ENCODE data around the gene MADD. TPM values are rescaled to one million over a fixed set of nuclear protein-coding genes. Genes with fewer than 3 reads are reported as not detected.

Gene MADD
- polyA plus RNA-seq, 1 donor from 2014 or later, result 66.9 TPM

DNA sequence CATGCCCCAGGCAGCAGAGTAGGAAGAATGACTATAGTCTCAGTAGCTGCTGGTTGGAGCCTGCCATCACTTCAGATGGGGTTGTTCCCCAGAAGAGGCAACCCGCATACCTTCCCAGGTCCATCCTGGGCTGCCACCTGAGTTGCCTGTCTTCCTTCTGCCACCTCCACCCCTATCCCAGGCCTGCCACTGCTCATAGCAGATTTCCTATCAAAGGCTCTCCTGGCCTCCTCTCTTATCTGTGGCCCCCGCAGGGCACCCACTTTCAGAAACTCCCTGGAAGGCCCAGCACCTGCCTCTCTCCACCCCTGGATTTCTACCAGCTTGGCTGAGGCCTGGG lies 12.8 kb upstream of the MADD start:
- H3K36me3 ChIP-seq (ENCODE audit: insufficient read depth, low read length), result no peaks in the 10 kb centered on the region
- H3K27me3 ChIP-seq (ENCODE audit: insufficient read depth, low read depth, low read length), result no peaks in the 10 kb centered on the region
- H3K4me2 ChIP-seq (ENCODE audit: low read length), result no peak overlapping the region
- TF ChIP-seq SMC3 (conservative IDR thresholded peaks at IDR 0.05; ENCODE audit: poor library complexity), result no peak
- TF ChIP-seq MXI1 (conservative IDR thresholded peaks at IDR 0.05; ENCODE audit: poor library complexity, severe bottlenecking), result no peak
- TF ChIP-seq EP300 (conservative IDR thresholded peaks at IDR 0.05; ENCODE audit: poor library complexity, severe bottlenecking), result no peak
- no peak for TF ChIP-seq CTCF (IDR thresholded peaks at IDR 0.05; ENCODE audit: poor library complexity, severe bottlenecking)
- no peak overlapping the region for H3K4me3 ChIP-seq (ENCODE audit: low read length)
- no peak overlapping the region for H3K27ac ChIP-seq (ENCODE audit: low read length)
- H2AFZ ChIP-seq (ENCODE audit: low read depth, low read length), result no peak overlapping the region
- no peaks in the 10 kb centered on the region for H3K9me2 ChIP-seq (ENCODE audit: insufficient read depth, low read length)
- H3F3A ChIP-seq (ENCODE audit: insufficient read depth, low read length, poor library complexity, severe bottlenecking), result no peaks in the 10 kb centered on the region
- no peaks in the 10 kb centered on the region for H3K9me3 ChIP-seq (ENCODE audit: low read length)
- H3K9ac ChIP-seq (ENCODE audit: low read length), result no peak overlapping the region
- H3K79me2 ChIP-seq (replicated peaks; ENCODE audit: insufficient read depth, low read length), result no peaks in the 10 kb centered on the region
- no peaks in the 10 kb centered on the region for H4K20me1 ChIP-seq (ENCODE audit: insufficient read depth)

DNA sequence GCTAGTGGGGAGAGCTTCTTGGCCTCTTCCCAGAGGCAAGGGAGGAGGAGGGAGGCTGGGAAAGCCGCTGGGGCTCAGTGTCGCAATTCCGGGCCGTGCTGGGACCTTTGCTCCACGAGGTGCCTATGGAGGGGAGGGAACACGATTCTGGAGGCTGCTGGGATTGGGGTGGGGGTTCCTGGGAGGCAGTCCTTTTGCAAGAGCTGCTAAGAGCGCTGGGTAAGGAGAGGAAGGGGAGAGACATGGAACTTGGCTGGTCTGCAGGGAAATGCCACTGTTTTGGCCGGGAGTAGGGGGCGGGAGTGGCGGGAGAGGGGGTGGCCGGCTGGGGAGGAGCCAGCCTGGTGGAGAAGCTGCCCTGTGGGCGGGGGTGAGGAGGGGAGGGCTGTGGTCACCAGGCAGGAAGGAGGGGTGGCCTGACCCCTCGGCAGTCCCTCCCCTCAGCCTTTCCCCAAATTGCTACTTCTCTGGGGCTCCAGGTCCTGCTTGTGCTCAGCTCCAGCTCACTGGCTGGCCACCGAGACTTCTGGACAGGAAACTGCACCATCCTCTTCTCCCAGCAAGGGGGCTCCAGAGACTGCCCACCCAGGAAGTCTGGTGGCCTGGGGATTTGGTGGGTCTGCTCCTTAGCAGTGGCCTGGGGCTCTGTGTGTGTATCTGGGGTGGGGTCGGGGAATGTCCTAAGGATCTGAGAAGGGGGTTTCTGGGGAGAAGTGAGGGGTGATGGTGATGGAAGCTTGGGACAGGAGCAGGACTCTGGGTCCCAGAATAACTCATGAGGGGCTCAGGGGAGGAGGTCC lies 12.2 kb upstream of the MADD start, which contains the start of gene NR1H3:
Gene NR1H3, plus strand, starts transcription at position 480 of the 800 bp plus-strand sequence. CDS start 1,221 bp downstream, outside the sequence.
- Histone ChIP-seq H3K4me2 (ENCODE audit: low read length) (no peak within 1 kb of the TSS), H3K9ac (ENCODE audit: low read length) (no peak within 1 kb of the TSS), H4K20me1 (ENCODE audit: insufficient read depth) (no peaks in the 10 kb centered on the region)

More for the DNA sequence above, 12.2 kb upstream of the MADD start, which contains the start of gene NR1H3:
- Histone ChIP-seq H3K27ac (ENCODE audit: low read length) (no peak within 1 kb of the TSS), H3K27me3 (ENCODE audit: insufficient read depth, low read depth, low read length) (no peaks in the 10 kb centered on the region), H3K79me2 (replicated peaks; ENCODE audit: insufficient read depth, low read length) (no peaks in the 10 kb centered on the region), H2AFZ (ENCODE audit: low read depth, low read length) (no peak within 1 kb of the TSS), H3K36me3 (ENCODE audit: insufficient read depth, low read length) (no peaks in the 10 kb centered on the region), H3K9me2 (ENCODE audit: insufficient read depth, low read length) (no peaks in the 10 kb centered on the region), H3F3A (ENCODE audit: insufficient read depth, low read length, poor library complexity, severe bottlenecking) (no peaks in the 10 kb centered on the region), H3K9me3 (ENCODE audit: low read length) (no peaks in the 10 kb centered on the region), H3K4me3 (ENCODE audit: low read length) (no peak within 1 kb of the TSS)
- no peak for TF ChIP-seq TAF1 (IDR thresholded peaks at IDR 0.05; ENCODE audit: low read depth)
- TF ChIP-seq EP300 (conservative IDR thresholded peaks at IDR 0.05; ENCODE audit: poor library complexity, severe bottlenecking), result no peak
- TF ChIP-seq MXI1 (conservative IDR thresholded peaks at IDR 0.05; ENCODE audit: poor library complexity, severe bottlenecking), result no peak
- no peak for TF ChIP-seq CTCF (IDR thresholded peaks at IDR 0.05; ENCODE audit: poor library complexity, severe bottlenecking)
- TF ChIP-seq, protein P1, sequence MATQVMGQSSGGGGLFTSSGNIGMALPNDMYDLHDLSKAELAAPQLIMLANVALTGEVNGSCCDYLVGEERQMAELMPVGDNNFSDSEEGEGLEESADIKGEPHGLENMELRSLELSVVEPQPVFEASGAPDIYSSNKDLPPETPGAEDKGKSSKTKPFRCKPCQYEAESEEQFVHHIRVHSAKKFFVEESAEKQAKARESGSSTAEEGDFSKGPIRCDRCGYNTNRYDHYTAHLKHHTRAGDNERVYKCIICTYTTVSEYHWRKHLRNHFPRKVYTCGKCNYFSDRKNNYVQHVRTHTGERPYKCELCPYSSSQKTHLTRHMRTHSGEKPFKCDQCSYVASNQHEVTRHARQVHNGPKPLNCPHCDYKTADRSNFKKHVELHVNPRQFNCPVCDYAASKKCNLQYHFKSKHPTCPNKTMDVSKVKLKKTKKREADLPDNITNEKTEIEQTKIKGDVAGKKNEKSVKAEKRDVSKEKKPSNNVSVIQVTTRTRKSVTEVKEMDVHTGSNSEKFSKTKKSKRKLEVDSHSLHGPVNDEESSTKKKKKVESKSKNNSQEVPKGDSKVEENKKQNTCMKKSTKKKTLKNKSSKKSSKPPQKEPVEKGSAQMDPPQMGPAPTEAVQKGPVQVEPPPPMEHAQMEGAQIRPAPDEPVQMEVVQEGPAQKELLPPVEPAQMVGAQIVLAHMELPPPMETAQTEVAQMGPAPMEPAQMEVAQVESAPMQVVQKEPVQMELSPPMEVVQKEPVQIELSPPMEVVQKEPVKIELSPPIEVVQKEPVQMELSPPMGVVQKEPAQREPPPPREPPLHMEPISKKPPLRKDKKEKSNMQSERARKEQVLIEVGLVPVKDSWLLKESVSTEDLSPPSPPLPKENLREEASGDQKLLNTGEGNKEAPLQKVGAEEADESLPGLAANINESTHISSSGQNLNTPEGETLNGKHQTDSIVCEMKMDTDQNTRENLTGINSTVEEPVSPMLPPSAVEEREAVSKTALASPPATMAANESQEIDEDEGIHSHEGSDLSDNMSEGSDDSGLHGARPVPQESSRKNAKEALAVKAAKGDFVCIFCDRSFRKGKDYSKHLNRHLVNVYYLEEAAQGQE (IDR thresholded peaks at IDR 0.05; ENCODE audit: borderline replicate concordance), result no peak
- TF ChIP-seq RAD21 (conservative IDR thresholded peaks at IDR 0.05), result no peak
- no peak for TF ChIP-seq EZH2 (IDR thresholded peaks at IDR 0.05; ENCODE audit: borderline replicate concordance, insufficient read depth, low read length, poor library complexity, severe bottlenecking)
- no peak for TF ChIP-seq POLR2AphosphoS5 (IDR thresholded peaks at IDR 0.05)
- TF ChIP-seq SMC3 (conservative IDR thresholded peaks at IDR 0.05; ENCODE audit: poor library complexity), result no peak
